ENCODE results near the gene KLF12.

GRCh38 chr13:74135326-74136083 is 1.3 kb upstream of the KLF12 start:
- TF ChIP-seq CTCF (IDR thresholded peaks at IDR 0.05) (no peak), EP300 (IDR thresholded peaks at IDR 0.05) (peak in 1 of 2 donors; percentile 39)

Data from tibial nerve (tissue), 4 donors.